GM12878 (cell line): Measurements from ENCODE around the gene SNX33. TPM values are rescaled to one million over a fixed set of nuclear protein-coding genes. Genes with fewer than 3 reads are reported as not detected.

ENCODE experiments used
- ATAC-seq: fragments of 200-7000 bp; cut with Tn5 transposase; 3 replicates; pipeline ENCODE4 v1.9.1; 2020; ENCODE audit warnings: mild to moderate bottlenecking, moderate library complexity
- BruUV-seq: library from RNA; stranded (reverse); fragments of 400-500 nt; replicated peaks from 2 replicates; lab custom pipeline; 2021; lab: Mats Ljungman, UMichigan
- CTCF ChIA-PET: fragments of 300-600 bp; sonication (Branson Sonifier 250); formaldehyde crosslinking; extraction: SDS; loops from one replicate; lab custom pipeline; 2021; ENCODE audit warnings: inconsistent platforms; lab: Yijun Ruan, JAX
- POLR2A ChIA-PET: fragments of 350-600 bp; formaldehyde crosslinking; extraction: SDS; loops from one replicate; lab custom pipeline; 2021; ENCODE audit warnings: inconsistent platforms; lab: Charles Lee
- RAD21 ChIA-PET: fragments of 300-600 bp; sonication (Branson Sonifier 250); formaldehyde crosslinking; loops from one replicate; lab custom pipeline; 2023; ENCODE audit warnings: antibody characterized with exemption; ENCODE audit not compliant: unreplicated experiment; lab: Charles Lee
- SMC1A ChIA-PET: fragments of 300-600 bp; sonication (Branson Sonifier 250); formaldehyde crosslinking; loops from one replicate; lab custom pipeline; 2023; ENCODE audit not compliant: unreplicated experiment, uncharacterized antibody; lab: Charles Lee
- DNase-seq: peaks from one replicate; pipeline ENCODE4 v3.0.0-alpha.2; 2011; ENCODE audit warnings: low read depth, low spot score
- FAIRE-seq: peaks from 3 replicates; lab custom pipeline; 2011; peaks lifted over from hg19 to GRCh38; lab: Jason Lieb, UNC
- H2AFZ ChIP-seq: 2 replicates; pipeline ENCODE4 v1.6.0; 2011; ENCODE audit warnings: low read depth, low read length, control low read depth; ENCODE audit not compliant: control insufficient read depth
- H3K27ac ChIP-seq: 2 replicates; pipeline ENCODE4 v1.5.1; 2011; ENCODE audit warnings: control low read depth; ENCODE audit not compliant: control insufficient read depth, insufficient read depth
- H3K27me3 ChIP-seq, 2 experiments: replicated peaks in 1 of 2; 2 replicates each; pipeline versions ENCODE4 v1.6.0 to v1.6.1; 2011; ENCODE audit warnings: low read length in 1 of 2; ENCODE audit not compliant: control insufficient read depth in 2 of 2, insufficient read depth in 2 of 2
- H3K36me3 ChIP-seq, 2 experiments: 2 replicates each; pipeline ENCODE4 v1.5.1; 2011; ENCODE audit warnings: low read length in 1 of 2; ENCODE audit not compliant: control insufficient read depth in 2 of 2, insufficient read depth in 2 of 2
- H3K4me1 ChIP-seq: 2 replicates; pipeline ENCODE4 v1.6.1; 2011; ENCODE audit warnings: mild to moderate bottlenecking, low read length, moderate library complexity, mixed read lengths; ENCODE audit not compliant: control insufficient read depth, insufficient read depth
- H3K4me2 ChIP-seq: 2 replicates; pipeline ENCODE4 v1.6.0; 2011; ENCODE audit warnings: control low read depth; ENCODE audit not compliant: control insufficient read depth, insufficient read depth
- H3K4me3 ChIP-seq: fragments of 200-600 bp; sonication (generic); 2 replicates; pipeline ENCODE4 v1.5.1; 2016
- H3K79me2 ChIP-seq: 2 replicates; pipeline ENCODE4 v1.6.0; 2011; ENCODE audit warnings: low read length; ENCODE audit not compliant: control insufficient read depth, insufficient read depth
- H3K9ac ChIP-seq: 2 replicates; pipeline ENCODE4 v1.8.0; 2011; ENCODE audit warnings: low read length, control low read depth, mixed read lengths; ENCODE audit not compliant: control insufficient read depth, insufficient read depth
- H3K9me3 ChIP-seq: replicated peaks from 3 replicates; pipeline ENCODE4 v1.5.1; 2011; ENCODE audit warnings: mild to moderate bottlenecking, low read length; ENCODE audit not compliant: control insufficient read depth, insufficient read depth
- H4K20me1 ChIP-seq: 2 replicates; pipeline ENCODE4 v1.6.0; 2011; ENCODE audit not compliant: control insufficient read depth, insufficient read depth
- BCL3 ChIP-seq: IDR thresholded peaks from 2 replicates; pipeline ENCODE4 v1.6.1; 2011; ENCODE audit warnings: borderline replicate concordance, low read depth, mild to moderate bottlenecking, moderate library complexity, low read length; ENCODE audit not compliant: insufficient read depth, poor library complexity, severe bottlenecking
- BMI1 ChIP-seq: fragments of 450-650 bp; IDR thresholded peaks from 2 replicates; pipeline ENCODE4 v1.6.1; 2016; ENCODE audit warnings: mild to moderate bottlenecking, moderate library complexity, borderline replicate concordance
- BRCA1 ChIP-seq: IDR thresholded peaks from 2 replicates; pipeline ENCODE4 v1.6.1; 2011; ENCODE audit warnings: low read depth, low read length, improper control_type of control experiment
- CBX5 ChIP-seq: sonication (generic); IDR thresholded peaks from 2 replicates; pipeline ENCODE4 v1.6.1; 2016; ENCODE audit warnings: low read depth, moderate library complexity, mild to moderate bottlenecking, inconsistent platforms
- EZH2 ChIP-seq: IDR thresholded peaks from 2 replicates; pipeline ENCODE4 v1.6.1; 2012; ENCODE audit warnings: low read depth, mild to moderate bottlenecking, control low read depth, inconsistent platforms, low read length, borderline replicate concordance; ENCODE audit not compliant: control insufficient read depth
- FOXM1 ChIP-seq: IDR thresholded peaks from 2 replicates; pipeline ENCODE4 v1.6.1; 2012; ENCODE audit warnings: low read depth, mild to moderate bottlenecking, inconsistent platforms, low read length, moderate library complexity
- HCFC1 ChIP-seq: fragments of 150-350 bp; IDR thresholded peaks from 2 replicates; pipeline ENCODE4 v1.6.1; 2014; ENCODE audit warnings: low read length
- HDAC2 ChIP-seq: fragments of 200-600 bp; sonication (generic); IDR thresholded peaks from 2 replicates; pipeline ENCODE4 v1.6.1; 2017
- IRF5 ChIP-seq: fragments of 450-650 bp; IDR thresholded peaks from 2 replicates; pipeline ENCODE4 v1.6.1; 2017; ENCODE audit warnings: borderline replicate concordance
- PRDM15 ChIP-seq: fragments of 450-650 bp; formaldehyde crosslinking; IDR thresholded peaks from 2 replicates; pipeline ENCODE4 v1.4.0; 2020; ENCODE audit warnings: mild to moderate bottlenecking, moderate library complexity
- SUZ12 ChIP-seq: fragments of 200-600 bp; sonication (generic); IDR thresholded peaks from one replicate; pipeline ENCODE4 v1.6.1; 2018; ENCODE audit warnings: antibody characterized with exemption, mild to moderate bottlenecking; ENCODE audit not compliant: unreplicated experiment
- TCF12 ChIP-seq: IDR thresholded peaks from 2 replicates; pipeline ENCODE4 v1.6.1; 2011; ENCODE audit warnings: low read depth, mild to moderate bottlenecking, low read length
- YY1 ChIP-seq: IDR thresholded peaks from 2 replicates; pipeline ENCODE4 v1.6.1; 2011; ENCODE audit warnings: low read depth, mild to moderate bottlenecking, low read length
- WGBS: methylation state at CpG from one replicate; pipeline ENCODE4 v1.1.6; 2016; ENCODE audit warnings: low lambda C conversion rate; ENCODE audit not compliant: insufficient replicate concordance, insufficient coverage; ENCODE audit errors: missing lambda C conversion rate; 5-methylcytosine and 5-hydroxymethylcytosine counted together
- in situ Hi-C: fragments of 300-500 bp; cut with MboI; formaldehyde crosslinking; loops from 9 replicates; pipeline ENCODE4 v1.14.3; 2018; ENCODE audit warnings: mixed read lengths
- intact Hi-C: fragments of 100-400 bp; cut with micrococcal nuclease; formaldehyde crosslinking; loops from one replicate; pipeline ENCODE4 v1.14.2; 2022; ENCODE audit not compliant: unreplicated experiment
- polyA plus RNA-seq, 11 experiments: library from polyadenylated mRNA; depleted of rRNA in 4 of 11; unstranded in 6 of 11; stranded (reverse) in 5 of 11; fragments of >200 nt; fragmentation: Nextera tagmentation in 4 of 11; fragmentation: Illumina TruSeq in 1 of 11; extraction: Ambion mirVana in 4 of 11; extraction: Trizol in 1 of 11; gene quantifications; 1 replicate in 1 of 11; 2 replicates in 10 of 11; pipeline versions ENCODE4 v1.2.1 to v1.2.3, GENCODE V29; 2011 to 2016; ENCODE audit warnings: inconsistent platforms in 2 of 11, missing spikeins in 2 of 11, low read depth in 1 of 11
- total RNA-seq, 4 experiments: library from RNA; depleted of rRNA in 3 of 4; stranded (reverse); fragments of >200 nt in 3 of 4; fragmentation: Illumina TruSeq in 1 of 4; extraction: Trizol in 1 of 4; gene quantifications; 2 replicates each; pipeline versions ENCODE4 v1.2.1 to v1.2.3, GENCODE V29; 2013 to 2021
- TF ChIP-seq, protein P1 (sequence below): IDR thresholded peaks from 2 replicates; pipeline ENCODE4 v1.6.1; 2012; ENCODE audit warnings: low read depth, low read length, improper control_type of control experiment

The SNX33 gene
- total and polyA plus RNA-seq, 10 of the 15 experiments (the other 5 are each of a cell fraction or from before 2014, with no cell fraction given) = 0.13 to 1.9 (median 0.55) TPM

DNA sequence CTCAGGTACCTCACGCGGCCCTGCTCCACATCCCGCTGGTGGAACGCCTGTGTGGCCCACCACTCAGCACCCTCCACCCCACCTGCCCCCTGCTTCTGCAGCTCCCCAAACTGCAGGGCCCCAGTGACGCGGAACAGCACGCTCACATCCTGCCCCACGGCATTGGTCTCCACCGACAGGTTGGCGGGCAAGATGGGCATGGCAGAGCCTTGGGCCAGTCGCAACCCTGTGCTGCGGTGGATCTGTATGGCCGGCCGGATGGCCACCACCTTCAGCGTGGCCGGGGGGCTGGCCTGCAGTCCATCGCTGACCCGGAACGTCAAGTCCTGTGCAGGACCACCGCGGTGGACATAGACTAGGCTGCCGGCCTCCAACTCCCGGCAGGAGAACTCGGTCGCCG, 41.1 kb downstream of the SNX33 start:
- H3K9me3 ChIP-seq = no peaks in the 10 kb centered on the region
- no peak overlapping the region for H3K27ac ChIP-seq
- ChIA-PET SMC1A (no interaction called here), CTCF (no interaction called here), RAD21 (no interaction called here), POLR2A (no interaction called here)
- no peaks in the 10 kb centered on the region for H4K20me1 ChIP-seq
- H3K4me2 ChIP-seq = no peak overlapping the region
- H3K79me2 ChIP-seq = no peaks in the 10 kb centered on the region
- intact Hi-C loops = loop anchor here (5.0 kb wide), 1 partner anchor 43 kb away; no protein-coding TSS in a partner anchor
- in situ Hi-C loops = loop anchor here (5.0 kb wide), 1 partner anchor 113 kb away; no protein-coding TSS in a partner anchor
- 77% methylated on average over 22 of the region's 26 CpGs for WGBS
- H3K9ac ChIP-seq = no peak overlapping the region
- no peak overlapping the region for H3K4me3 ChIP-seq
- FAIRE-seq = no peak
- ATAC-seq = no peak
- H3K4me1 ChIP-seq = peaks cover 7% of the 10 kb centered on the region
- no TSS peak for BruUV-seq
- no peaks in the 10 kb centered on the region for H3K27me3 ChIP-seq
- DNase-seq = no peak
- H2AFZ ChIP-seq = no peak overlapping the region
- H3K36me3 ChIP-seq = no peaks in the 10 kb centered on the region
- no peak for TF ChIP-seq BCL3
- TF ChIP-seq HCFC1 = no peak
- no peak for TF ChIP-seq SUZ12
- no peak for TF ChIP-seq YY1
- TF ChIP-seq BMI1 = no peak
- TF ChIP-seq BRCA1 = no peak
- no peak for TF ChIP-seq TCF12
- TF ChIP-seq, protein P1, sequence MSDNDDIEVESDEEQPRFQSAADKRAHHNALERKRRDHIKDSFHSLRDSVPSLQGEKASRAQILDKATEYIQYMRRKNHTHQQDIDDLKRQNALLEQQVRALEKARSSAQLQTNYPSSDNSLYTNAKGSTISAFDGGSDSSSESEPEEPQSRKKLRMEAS = no peak
- no peak for TF ChIP-seq PRDM15 (CRISPR knock-in tag)
- TF ChIP-seq EZH2 = no peak
- TF ChIP-seq HDAC2 = no peak
- no peak for TF ChIP-seq IRF5
- TF ChIP-seq CBX5 = no peak
- TF ChIP-seq FOXM1 = no peak
